ENCODE measurements around the gene SLX1A.
"Not testable (repeated sequence)": the region's sequence is repeated elsewhere in the genome, so short reads cannot be mapped to it uniquely, and the experiment has no call there.

SLX1A gene

GRCh38 chr16:30193615-30194014 lies at the start of gene SLX1A, which contains the start of gene BOLA2B:
SLX1A (plus strand) TSS chr16:30193875; CDS start chr16:30194085, 210 bp downstream.
BOLA2B (minus strand) TSS chr16:30193666; CDS start chr16:30193595, 71 bp downstream.
- not testable (repeated sequence) for DNase-seq

GRCh38 chr16:30144017-30144416 lies 49.7 kb upstream of the SLX1A start:
- no peak for DNase-seq

- DNase-seq = no peak
Observed at GRCh38 chr16:30144917-30145316, 48.8 kb upstream of the SLX1A start.

DNA sequence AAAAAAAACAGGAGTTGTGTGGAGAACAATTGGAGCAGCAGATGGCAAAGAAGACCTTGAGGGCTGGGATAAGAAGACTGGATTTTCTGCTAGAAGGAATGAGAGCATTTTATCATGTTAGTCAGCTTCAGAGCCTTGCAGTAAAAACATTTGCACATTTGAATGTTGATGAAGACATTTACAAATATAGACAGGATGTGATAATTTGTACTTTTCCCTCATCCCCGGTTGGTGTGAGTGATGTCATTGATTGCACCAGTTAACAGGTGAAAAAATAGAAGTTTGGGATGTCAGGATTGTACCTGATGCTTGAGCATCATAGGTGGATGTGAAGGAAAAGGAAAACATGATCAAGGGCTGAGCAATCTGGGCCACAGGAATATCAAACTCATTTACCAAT lies 48.0 kb upstream of the SLX1A start:
- DNase-seq = no peak

GRCh38 chr16:30147843-30148510 lies 45.7 kb upstream of the SLX1A start:
- DNase-seq = no peak

- no peak for DNase-seq
Observed at GRCh38 chr16:30149250-30149930, 44.3 kb upstream of the SLX1A start.

DNA sequence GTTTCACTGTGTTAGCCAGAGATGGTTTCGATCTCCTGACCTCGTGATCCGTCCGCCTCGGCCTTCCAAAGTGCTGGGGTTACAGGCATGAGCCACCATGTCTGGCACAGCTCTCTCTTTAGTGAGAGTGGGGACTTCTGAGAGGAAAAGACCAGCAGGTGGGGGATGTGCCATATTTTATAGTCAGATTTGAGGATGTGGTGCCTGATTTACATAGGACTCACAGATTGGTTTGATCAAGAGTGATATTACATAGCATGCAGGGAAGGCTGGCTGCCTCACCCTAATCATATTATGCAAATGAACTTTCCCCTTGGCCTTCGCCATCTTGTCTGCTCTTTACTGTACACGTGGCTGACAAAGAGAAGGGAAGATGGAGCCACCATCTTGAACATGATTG lies 42.6 kb upstream of the SLX1A start:
- DNase-seq = peak; percentile 25 to 57

DNA sequence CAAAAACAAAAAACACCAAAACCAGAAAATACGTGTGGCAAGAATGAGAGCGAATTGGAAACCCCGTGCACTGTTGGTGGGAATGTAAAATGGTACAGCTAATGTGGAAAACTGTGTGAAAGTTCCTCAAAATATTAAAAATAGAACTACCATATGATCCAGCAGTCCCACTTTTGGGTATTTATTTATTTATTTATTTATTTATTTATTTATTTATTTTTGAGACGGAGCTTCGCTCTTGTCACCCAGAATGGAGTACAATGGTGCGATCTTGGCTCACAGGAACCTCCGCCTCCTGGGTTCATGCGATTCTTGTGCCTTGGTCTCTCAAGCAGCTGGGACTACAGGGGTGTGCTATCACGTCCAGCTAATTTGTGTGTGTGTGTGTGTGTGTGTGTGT lies 41.2 kb upstream of the SLX1A start:
- no peak for DNase-seq

GRCh38 chr16:30155188-30155587 lies 38.5 kb upstream of the SLX1A start:
- DNase-seq = no peak

GRCh38 chr16:30157214-30157613 lies 36.5 kb upstream of the SLX1A start:
- DNase-seq = no peak

DNA sequence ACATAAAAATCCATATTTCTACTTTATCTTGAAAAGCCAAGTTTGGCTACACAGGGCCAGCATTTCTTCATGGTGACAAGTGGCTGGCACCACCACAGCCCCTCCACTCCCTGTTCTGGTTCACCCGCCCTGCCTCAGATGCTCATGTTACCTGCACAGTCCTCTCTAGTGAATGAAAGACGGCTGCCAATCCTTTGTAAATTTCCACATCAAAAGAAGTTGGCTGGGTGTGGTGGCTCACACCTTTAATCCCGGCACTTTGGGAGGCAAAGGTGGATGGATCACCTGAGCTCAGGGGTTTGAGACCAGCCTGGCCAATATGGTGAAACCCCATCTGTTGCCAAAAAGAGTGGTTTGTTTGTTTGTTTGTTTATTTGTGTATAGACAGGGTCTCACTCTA lies 30.1 kb upstream of the SLX1A start:
- no peak for DNase-seq

- no peak for DNase-seq
Observed at GRCh38 chr16:30166202-30166902, 27.3 kb upstream of the SLX1A start.

DNA sequence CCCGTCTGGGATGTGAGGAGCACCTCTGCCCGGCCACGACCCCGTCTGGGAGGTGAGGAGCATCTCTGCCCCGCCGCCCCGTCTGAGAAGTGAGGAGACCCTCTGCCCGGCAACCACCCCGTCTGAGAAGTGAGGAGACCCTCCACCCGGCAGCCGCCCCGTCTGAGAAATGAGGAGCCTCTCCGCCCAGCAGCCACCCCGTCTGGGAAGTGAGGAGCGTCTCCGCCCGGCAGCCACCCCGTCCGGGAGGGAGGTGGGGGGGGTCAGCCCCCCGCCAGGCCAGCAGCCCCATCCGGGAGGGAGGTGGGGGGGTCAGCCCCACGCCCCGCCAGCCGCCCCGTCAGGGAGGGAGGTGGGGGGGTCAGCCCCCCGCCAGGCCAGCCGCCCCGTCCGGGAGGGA lies 24.9 kb upstream of the SLX1A start:
- DNase-seq = not testable (repeated sequence)

DNA sequence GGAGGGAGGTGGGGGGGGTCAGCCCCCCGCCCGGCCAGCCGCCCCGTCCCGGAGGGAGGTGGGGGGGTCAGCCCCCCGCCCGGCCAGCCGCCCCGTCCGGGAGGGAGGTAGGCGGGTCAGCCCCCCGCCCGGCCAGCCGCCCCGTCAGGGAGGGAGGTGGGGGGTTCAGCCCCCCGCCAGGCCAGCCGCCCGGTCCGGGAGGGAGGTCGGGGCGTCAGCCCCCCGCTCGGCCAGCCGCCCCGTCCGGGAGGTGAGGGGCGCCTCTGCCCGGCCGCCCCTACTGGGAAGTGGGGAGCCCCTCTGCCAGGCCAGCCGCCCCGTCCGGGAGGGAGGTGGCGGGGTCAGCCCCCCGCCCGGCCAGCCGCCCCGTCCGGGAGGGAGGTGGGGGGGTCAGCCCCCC lies 24.3 kb upstream of the SLX1A start:
- DNase-seq = not testable (repeated sequence)

DNA sequence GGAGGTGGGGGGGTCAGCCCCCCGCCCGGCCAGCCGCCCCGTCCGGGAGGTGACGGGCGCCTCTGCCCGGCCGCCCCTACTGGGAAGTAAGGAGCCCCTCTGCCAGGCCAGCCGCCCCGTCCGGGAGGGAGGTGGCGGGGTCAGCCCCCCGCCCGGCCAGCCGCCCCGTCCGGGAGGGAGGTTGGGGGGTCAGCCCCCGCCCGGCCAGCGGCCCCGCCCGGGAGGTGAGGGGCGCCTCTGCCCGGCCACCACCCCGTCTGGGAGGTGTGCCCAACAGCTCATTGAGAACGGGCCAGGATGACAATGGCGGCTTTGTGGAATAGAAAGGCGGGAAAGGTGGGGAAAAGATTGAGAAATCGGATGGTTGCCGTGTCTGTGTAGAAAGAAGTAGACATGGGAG lies 23.5 kb upstream of the SLX1A start:
- not testable (repeated sequence) for DNase-seq

- no peak for DNase-seq
Observed at GRCh38 chr16:30173054-30173453, 20.6 kb upstream of the SLX1A start.

GRCh38 chr16:30176876-30177275 lies 16.8 kb upstream of the SLX1A start:
- DNase-seq = not testable (repeated sequence)

- DNase-seq = no peak
Observed at GRCh38 chr16:30179195-30179594, 14.5 kb upstream of the SLX1A start.

DNA sequence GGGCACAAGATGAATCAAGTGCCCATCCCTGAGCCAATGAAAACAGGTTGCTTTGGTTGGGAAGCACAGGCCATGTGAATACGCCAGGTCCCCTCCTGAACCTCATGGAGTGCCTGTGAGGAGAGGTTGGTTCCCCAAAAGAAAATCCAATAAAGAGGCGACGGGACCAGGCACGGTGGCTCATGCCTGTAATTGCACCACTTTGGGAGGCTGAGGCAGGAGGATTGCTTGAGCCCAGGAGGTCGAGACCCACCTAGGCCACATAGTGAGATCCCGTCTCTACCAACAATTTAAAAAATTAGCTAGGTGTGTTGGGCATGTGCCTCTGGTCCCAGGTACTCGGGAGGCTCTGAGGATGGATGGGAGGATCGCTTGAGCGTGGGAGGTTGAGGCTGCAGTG lies 13.7 kb upstream of the SLX1A start:
- DNase-seq = no peak

DNA sequence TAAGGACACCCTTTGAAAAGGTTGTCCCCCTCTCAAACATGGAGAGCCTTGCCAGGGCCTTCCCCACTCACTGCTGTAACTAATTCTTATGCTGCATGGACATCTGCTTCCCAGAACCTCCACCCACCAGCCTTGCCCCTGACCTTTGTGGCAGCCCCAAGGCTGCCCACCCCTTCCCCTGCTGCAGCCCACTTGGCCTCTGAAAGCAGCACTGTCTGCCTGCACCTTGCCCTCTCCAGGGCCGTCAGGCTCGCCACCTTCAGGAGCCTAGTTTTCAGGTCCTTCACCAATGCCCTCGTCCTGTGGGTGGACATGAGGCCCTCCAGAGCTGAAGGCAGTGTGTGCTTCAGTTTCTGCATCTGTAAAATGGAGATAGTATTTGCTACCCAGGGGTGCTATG lies 12.9 kb upstream of the SLX1A start:
- no peak for DNase-seq

- DNase-seq = peak in 1 of 2 experiments; percentile 88
Observed at GRCh38 chr16:30183233-30184095, 10.2 kb upstream of the SLX1A start, which contains the start of gene CORO1A. CORO1A (plus strand) TSS chr16:30183602; CDS start chr16:30185210, 1,608 bp downstream.

GRCh38 chr16:30184096-30184890 lies 9.4 kb upstream of the SLX1A start:
- DNase-seq = peak in 1 of 2 experiments; percentile 45
